Right lobe of liver (tissue), 6 donors: ENCODE results near the gene HSPB6. TPM values are rescaled to one million over a fixed set of nuclear protein-coding genes. Genes with fewer than 3 reads are reported as not detected.

Experiments used
- ATAC-seq, 4 donors: fragments of 200-7000 bp; cut with Tn5 transposase; one replicate each; pipeline ENCODE4 v1.9.1; 2020; ENCODE audit warnings: mild to moderate bottlenecking in 4 of 4, moderate library complexity in 4 of 4
- DNase-seq, 3 donors: peaks; one replicate each; pipeline ENCODE4 v3.0.0-alpha.2; 2020
- H3K27ac ChIP-seq, 3 donors: fragments of 200-600 bp; one replicate each; pipeline ENCODE4 v1.8.0; 2022
- H3K27me3 ChIP-seq, 2 donors: fragments of 200-600 bp; one replicate each; pipeline ENCODE4 v1.8.0; 2022
- H3K36me3 ChIP-seq, 4 donors: fragments of 200-600 bp; sonication (generic) in 1 of 4; one replicate each; pipeline versions ENCODE4 v1.5.1 to v1.8.0; 2017 to 2022; ENCODE audit warnings: control low read depth in 1 of 4
- H3K4me1 ChIP-seq, 4 donors: fragments of 200-600 bp; sonication (generic) in 1 of 4; one replicate each; pipeline versions ENCODE4 v1.5.1 to v1.8.0; 2017 to 2022; ENCODE audit warnings: control low read depth in 1 of 4
- H3K4me3 ChIP-seq, 3 donors: fragments of 200-600 bp; one replicate each; pipeline ENCODE4 v1.8.0; 2022
- H3K9me3 ChIP-seq, 4 donors: fragments of 200-600 bp; sonication (generic) in 1 of 4; one replicate each; pipeline versions ENCODE4 v1.5.1 to v1.8.0; 2017 to 2022; ENCODE audit warnings: control low read depth in 1 of 4
- POLR2A ChIP-seq: fragments of 450-650 bp; IDR thresholded peaks from one replicate; pipeline ENCODE4 v1.6.1; 2017; ENCODE audit warnings: antibody characterized with exemption, mild to moderate bottlenecking
- WGBS: methylation state at CpG from one replicate; pipeline ENCODE4 v1.1.6; 2018; ENCODE audit warnings: low coverage, low lambda C conversion rate; ENCODE audit not compliant: insufficient coverage; ENCODE audit errors: missing lambda C conversion rate; 5-methylcytosine and 5-hydroxymethylcytosine counted together
- intact Hi-C, 2 donors: fragments of 100-400 bp; cut with DNase I; formaldehyde crosslinking; loops; one replicate each; pipeline versions ENCODE4 v1.11.2 to v1.14.1; 2022
- total RNA-seq, 6 experiments: library from RNA; depleted of rRNA in 2 of 6; stranded (reverse); fragments of >200 nt in 2 of 6; fragmentation: NEBNext Ultra II Directional in 3 of 6; extraction: Animal tissue kit (Norgen Biotek cat#: 25700) in 3 of 6; gene quantifications; one replicate each; pipeline versions ENCODE4 v1.1.0 to v1.2.4, GENCODE V29; 2016 to 2023
- TF ChIP-seq, protein P1 (sequence below), 4 donors: fragments of 200-600 bp in 3 of 4; fragments of 450-650 bp in 1 of 4; IDR thresholded peaks; one replicate each; pipeline versions ENCODE4 v1.5.1 to v1.8.0; 2016 to 2022; ENCODE audit warnings: antibody characterized with exemption in 4 of 4, mild to moderate bottlenecking in 2 of 4
- donor health status: DM: no; HTN: yes; CAD: no.
- donor health status: DM: no; HTN: no; CAD: no.
- donor health status: DM: no; HTN: no; CAD: no.
- donor health status: DM: no; HTN: yes; CAD: no.
- donor health status: DM: no; HTN: yes; CAD: no.

HSPB6 gene
- total RNA-seq, 6 experiments from 2014 or later: 2.6 to 6.0 (median 4.5) TPM

DNA sequence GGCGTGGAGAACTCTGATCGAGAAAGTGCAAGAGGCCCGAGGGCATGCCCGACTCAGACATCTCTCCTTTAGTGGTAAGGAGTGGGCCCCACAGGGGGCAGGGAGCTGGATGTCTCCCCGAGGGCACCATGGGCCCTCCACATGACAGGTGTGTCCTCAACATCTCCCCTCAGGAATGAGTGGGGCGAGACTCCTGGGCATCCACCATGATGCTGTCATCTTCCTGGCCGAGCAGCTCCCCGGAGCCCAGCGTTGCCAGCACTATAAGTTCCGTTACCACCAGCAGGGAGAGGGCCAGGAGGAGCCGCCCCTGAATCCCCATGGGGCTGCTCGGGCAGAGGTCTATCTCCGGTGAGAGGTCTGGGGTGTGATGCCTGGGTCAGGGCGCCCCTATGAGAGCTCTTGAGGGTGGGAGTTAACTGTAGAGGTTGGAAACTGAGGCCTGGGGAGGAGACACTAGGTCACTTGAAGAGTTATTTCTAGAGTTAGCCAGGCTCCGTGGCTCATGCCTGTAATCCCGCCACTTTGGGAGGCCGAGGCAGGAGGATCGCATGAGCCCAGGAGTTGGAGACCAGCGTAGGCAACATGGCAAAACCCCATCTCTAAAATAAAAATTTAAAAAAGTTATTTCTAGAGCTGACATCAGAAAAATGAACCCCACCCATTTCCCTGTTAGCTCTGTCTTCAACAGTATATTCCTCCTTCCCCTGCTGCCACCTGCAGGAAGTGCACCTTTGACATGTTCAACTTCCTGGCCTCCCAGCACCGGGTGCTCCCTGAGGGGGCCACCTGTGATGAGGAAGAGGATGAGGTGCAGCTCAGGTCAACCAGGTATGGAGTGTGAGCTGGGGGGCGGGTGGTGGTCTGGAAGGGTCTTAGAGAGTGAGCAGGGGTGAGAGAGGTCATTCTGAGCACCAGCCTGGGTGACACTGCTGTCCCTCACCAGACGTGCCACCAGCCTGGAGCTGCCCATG lies 19.6 kb downstream of the HSPB6 start:
- Histone ChIP-seq H3K27ac (no peak overlapping the region), H3K9me3 (no peaks in the 10 kb centered on the region), H3K36me3 (peaks cover 0 to 44% (median 2%) of the 10 kb centered on the region in 4 donors), H3K4me3 (no peak overlapping the region), H3K27me3 (no peaks in the 10 kb centered on the region), H3K4me1 (peaks cover 0 to 16% (median 0%) of the 10 kb centered on the region in 4 donors)
- intact Hi-C loops: no loop called here
- DNase-seq: no peak
- WGBS: 89% methylated on average over 8 of the region's 22 CpGs
- ATAC-seq: no peak
- TF ChIP-seq, protein P1, sequence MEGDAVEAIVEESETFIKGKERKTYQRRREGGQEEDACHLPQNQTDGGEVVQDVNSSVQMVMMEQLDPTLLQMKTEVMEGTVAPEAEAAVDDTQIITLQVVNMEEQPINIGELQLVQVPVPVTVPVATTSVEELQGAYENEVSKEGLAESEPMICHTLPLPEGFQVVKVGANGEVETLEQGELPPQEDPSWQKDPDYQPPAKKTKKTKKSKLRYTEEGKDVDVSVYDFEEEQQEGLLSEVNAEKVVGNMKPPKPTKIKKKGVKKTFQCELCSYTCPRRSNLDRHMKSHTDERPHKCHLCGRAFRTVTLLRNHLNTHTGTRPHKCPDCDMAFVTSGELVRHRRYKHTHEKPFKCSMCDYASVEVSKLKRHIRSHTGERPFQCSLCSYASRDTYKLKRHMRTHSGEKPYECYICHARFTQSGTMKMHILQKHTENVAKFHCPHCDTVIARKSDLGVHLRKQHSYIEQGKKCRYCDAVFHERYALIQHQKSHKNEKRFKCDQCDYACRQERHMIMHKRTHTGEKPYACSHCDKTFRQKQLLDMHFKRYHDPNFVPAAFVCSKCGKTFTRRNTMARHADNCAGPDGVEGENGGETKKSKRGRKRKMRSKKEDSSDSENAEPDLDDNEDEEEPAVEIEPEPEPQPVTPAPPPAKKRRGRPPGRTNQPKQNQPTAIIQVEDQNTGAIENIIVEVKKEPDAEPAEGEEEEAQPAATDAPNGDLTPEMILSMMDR (IDR thresholded peaks at IDR 0.05): peak in 1 of 4 donors; percentile 12
- TF ChIP-seq POLR2A: no peak

DNA sequence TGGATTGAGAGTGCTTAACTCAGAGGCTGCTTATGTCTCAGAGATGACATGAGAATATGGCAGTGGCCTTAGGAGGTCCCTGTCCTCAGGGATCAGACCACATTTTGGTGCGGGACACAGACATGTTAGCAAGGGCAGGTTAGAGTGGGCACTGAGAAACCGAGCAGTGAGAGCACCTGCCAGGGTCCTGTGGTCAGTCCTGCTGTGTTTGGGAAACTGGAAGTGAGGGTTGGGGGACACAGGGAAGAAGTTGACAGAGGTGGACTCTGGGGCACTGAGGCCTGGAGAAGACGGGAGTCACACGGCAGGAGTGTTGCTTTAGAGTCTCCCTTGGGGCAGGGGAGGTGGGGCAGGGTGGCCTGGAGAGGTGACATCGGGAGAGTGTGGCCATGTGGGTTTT lies 21.9 kb downstream of the HSPB6 start:
- ATAC-seq: no peak
- intact Hi-C loops: no loop called here
- no peak for TF ChIP-seq POLR2A
- TF ChIP-seq, protein P1 (IDR thresholded peaks at IDR 0.05): no peak
- Histone ChIP-seq H3K27me3 (no peaks in the 10 kb centered on the region), H3K36me3 (peaks cover 0 to 66% (median 13%) of the 10 kb centered on the region in 4 donors), H3K4me1 (peaks cover 0 to 11% (median 0%) of the 10 kb centered on the region in 4 donors), H3K27ac (no peak overlapping the region), H3K9me3 (no peaks in the 10 kb centered on the region), H3K4me3 (no peak overlapping the region)
- no peak for DNase-seq
- WGBS: 80% methylated on average over 4 of the region's 5 CpGs

DNA sequence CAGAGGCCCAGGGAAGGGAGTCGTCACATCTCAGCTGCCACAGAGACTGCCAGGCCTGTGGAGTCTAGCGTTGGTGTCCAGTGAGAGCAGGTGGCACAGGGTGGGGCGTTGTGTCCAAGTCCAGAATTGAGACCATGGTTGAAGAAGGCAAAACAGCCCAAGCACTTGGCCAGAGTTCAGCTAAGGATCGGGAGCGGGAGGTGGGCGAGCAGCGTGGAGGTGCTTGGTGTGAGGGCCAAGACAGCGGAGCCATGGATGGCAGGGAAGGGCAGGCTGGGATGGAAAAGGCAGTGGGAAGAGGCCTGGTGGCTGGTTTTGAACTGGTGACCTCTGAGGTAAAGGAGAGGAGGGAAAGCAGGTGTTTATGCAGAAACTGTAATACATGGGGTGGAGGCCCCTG lies 22.6 kb downstream of the HSPB6 start:
- ATAC-seq (no peak), DNase-seq (no peak)
- Histone ChIP-seq H3K27me3 (no peaks in the 10 kb centered on the region), H3K36me3 (peaks cover 0 to 73% (median 17%) of the 10 kb centered on the region in 4 donors), H3K4me1 (peaks cover 0 to 5% (median 0%) of the 10 kb centered on the region in 4 donors), H3K27ac (no peak overlapping the region), H3K4me3 (no peak overlapping the region), H3K9me3 (no peaks in the 10 kb centered on the region)
- TF ChIP-seq POLR2A: no peak
- TF ChIP-seq, protein P1 (IDR thresholded peaks at IDR 0.05): no peak
- 93% methylated on average over 7 of the region's 8 CpGs for WGBS
- intact Hi-C loops: no loop called here

DNA sequence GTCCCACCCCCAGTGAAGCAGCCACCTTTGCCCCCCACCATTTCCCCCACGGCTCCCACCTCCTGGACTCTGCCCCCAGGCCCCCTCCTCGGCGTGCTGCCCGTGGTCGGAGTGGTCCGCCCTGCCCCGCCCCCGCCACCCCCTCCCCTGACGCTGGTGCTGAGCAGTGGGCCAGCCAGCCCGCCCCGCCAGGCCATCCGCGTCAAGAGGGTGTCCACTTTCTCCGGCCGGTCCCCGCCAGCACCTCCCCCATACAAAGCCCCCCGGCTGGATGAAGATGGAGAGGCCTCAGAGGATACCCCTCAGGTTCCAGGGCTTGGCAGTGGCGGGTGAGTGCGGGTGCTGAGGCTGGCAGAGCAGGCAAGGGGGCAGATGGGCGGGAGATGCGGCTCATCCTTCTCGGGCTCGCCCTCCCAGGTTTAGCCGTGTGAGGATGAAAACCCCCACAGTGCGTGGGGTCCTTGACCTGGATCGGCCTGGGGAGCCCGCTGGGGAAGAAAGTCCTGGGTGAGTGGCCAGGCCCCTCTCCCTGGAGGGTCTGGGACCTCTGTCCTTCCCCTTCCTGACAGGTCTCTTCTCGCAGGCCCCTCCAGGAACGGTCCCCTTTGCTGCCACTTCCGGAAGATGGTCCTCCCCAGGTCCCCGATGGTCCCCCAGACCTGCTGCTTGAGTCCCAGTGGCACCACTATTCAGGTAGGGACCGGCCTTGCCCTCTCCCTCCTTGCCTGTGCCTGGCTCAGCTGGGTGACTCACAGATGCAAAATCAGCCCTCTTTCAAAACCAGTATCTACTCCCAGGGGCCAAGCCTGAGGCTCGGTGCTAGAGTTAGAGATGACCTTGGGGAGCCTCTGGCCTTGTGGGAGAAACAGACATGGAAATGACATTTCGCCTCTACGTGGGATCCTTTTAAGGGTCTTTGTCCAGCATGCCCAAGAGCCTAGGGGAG lies 23.4 kb downstream of the HSPB6 start:
- no peaks in the 10 kb centered on the region for H3K4me1 ChIP-seq
- 81% methylated on average over 16 of the region's 35 CpGs for WGBS

More for the DNA sequence above, 23.4 kb downstream of the HSPB6 start:
- Histone ChIP-seq H3K27me3 (no peaks in the 10 kb centered on the region), H3K4me3 (no peak overlapping the region), H3K36me3 (peaks cover 0 to 73% (median 21%) of the 10 kb centered on the region in 4 donors), H3K9me3 (no peaks in the 10 kb centered on the region), H3K27ac (no peak overlapping the region)
- intact Hi-C loops: no loop called here
- TF ChIP-seq, protein P1 (IDR thresholded peaks at IDR 0.05): no peak
- no peak for TF ChIP-seq POLR2A
- ATAC-seq: no peak
- DNase-seq: no peak
